ENCODE data around the gene OPN5.

GRCh38 chr6:47834196-47834595 lies 52.4 kb downstream of the OPN5 start:
- TF ChIP-seq EZH2phosphoT487 (IDR thresholded peaks at IDR 0.05; ENCODE audit: low read depth, severe bottlenecking, unreplicated experiment): no peak
- no peak for TF ChIP-seq CTCF (IDR thresholded peaks at IDR 0.05; ENCODE audit: poor library complexity)
